ENCODE measurements around the gene LRBA.
A peak's percentile ranks its signal among the peaks of the same experiment; 100 is the strongest.

Gene LRBA

DNA sequence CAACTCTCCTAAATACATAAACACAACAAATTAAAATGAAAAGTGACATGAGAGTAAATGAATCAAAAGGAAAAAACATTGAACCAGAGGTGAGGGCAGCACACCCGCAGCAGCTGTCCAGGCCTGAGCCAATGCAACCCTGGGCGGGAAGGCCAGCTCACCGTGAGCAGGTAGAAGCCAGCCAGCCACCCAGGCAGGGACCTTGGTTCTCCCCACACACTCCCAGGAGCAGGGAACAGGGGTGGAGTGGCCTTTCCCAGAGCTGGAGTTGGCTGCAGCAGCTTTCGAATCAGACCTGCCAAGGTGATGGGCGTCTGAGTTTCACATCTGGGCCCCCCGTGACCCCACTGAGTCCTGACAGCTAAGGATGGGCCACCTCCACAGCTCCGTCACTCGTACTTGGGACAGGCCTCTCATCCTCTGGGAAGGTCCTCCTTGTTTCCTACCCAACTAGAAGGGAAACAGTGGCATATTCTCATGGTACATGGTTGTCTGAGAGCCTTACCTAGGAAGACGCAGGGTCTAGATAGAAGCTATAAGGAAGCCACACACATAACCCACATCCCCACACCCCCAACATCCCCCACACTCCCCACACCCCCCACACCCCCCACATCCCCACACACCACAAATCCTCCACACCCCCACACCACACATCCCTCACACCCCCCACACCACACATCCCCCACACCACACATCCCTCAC is 764.6 kb downstream of the LRBA start:
- no peak overlapping the region for H3K4me3 ChIP-seq (ENCODE audit: low read length)
- DNase-seq (ENCODE audit: low read depth), result no peak
- TF ChIP-seq, protein P1, sequence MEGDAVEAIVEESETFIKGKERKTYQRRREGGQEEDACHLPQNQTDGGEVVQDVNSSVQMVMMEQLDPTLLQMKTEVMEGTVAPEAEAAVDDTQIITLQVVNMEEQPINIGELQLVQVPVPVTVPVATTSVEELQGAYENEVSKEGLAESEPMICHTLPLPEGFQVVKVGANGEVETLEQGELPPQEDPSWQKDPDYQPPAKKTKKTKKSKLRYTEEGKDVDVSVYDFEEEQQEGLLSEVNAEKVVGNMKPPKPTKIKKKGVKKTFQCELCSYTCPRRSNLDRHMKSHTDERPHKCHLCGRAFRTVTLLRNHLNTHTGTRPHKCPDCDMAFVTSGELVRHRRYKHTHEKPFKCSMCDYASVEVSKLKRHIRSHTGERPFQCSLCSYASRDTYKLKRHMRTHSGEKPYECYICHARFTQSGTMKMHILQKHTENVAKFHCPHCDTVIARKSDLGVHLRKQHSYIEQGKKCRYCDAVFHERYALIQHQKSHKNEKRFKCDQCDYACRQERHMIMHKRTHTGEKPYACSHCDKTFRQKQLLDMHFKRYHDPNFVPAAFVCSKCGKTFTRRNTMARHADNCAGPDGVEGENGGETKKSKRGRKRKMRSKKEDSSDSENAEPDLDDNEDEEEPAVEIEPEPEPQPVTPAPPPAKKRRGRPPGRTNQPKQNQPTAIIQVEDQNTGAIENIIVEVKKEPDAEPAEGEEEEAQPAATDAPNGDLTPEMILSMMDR (conservative IDR thresholded peaks at IDR 0.05; ENCODE audit: low read depth, low read length), result no peak

DNA sequence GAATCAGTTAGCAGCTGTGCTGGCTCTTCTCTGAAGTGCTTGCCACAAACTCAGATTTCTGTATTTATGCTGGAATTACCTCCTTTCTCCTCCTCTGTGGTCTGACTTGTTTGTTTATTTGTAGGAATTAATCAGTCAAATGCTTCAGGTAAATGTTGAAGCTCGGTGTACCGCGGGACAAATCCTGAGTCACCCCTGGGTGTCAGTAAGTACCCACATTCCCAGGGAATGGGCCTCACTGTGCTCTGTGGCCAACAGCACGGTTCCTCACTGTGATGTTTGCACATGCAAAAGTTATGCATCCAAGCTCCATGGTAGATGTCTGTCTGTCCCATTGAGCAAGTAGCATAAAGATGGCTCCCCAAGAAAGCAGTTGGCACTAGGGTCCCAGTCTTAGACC is 766.9 kb downstream of the LRBA start:
- DNase-seq (ENCODE audit: low read depth), result no peak
- TF ChIP-seq, protein P1 (conservative IDR thresholded peaks at IDR 0.05; ENCODE audit: low read depth, low read length), result no peak
- no peak overlapping the region for H3K4me3 ChIP-seq (ENCODE audit: low read length)

DNA sequence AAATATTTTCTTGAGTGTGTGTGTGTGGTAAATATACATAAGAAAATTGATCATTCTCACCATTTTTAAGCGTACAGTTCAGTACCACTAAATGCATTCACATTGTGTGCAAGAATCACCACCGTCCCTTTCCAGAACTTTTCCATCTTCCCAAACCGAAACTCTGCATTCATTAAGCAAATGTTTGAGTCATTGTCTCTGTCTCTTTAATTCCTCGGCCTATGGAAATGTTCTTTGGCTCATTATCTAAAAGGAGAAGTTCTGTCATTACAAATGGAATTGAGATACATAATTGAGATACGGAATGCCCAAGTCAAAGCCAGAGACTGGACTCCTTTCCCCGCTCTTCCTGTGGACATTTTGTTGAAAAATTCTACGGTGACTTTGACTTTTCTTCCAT is 767.9 kb downstream of the LRBA start:
- no peak for DNase-seq (ENCODE audit: low read depth)
- H3K4me3 ChIP-seq (ENCODE audit: low read length), result no peak overlapping the region
- TF ChIP-seq, protein P1 (conservative IDR thresholded peaks at IDR 0.05; ENCODE audit: low read depth, low read length), result no peak

DNA sequence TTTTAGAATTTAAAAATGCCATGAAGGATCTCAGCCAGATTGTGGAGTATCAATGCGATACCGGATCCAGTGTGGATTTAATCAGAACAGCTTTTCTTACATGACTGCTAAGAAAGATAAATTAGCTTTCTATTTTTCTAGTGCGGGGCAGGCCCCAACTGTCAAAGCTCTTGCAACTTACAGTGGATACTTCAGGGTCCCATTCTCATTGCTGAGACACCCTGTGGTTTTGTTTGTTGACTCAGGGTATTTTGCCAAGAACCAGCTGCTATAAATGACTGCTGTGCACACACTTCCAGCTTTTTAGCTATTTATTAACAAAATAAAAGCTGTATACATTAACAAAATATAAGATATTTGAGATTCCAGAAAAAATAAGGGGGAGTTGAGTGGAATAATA is 770.5 kb downstream of the LRBA start:
- DNase-seq (ENCODE audit: low read depth), result no peak
- H3K4me3 ChIP-seq (ENCODE audit: low read length), result no peak overlapping the region

DNA sequence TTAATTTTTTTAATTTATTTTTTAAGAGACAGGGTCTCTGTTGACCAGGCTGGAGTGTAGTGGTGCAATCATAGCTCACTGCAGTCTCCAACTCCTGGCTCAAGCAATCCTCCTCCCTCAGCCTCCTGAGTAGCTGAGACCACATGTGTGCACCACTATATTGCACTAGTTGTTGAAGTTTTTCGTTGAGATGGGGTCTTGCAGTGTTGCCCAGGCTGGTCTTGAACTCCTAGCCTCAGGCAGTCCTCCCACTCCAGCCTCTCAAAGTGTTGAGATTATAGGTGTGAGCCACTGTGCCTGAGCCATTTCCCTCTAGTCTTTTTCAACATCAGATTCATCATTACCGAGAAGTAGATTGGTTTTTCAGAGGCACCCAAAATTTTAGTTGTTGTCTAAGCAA is 771.2 kb downstream of the LRBA start:
- TF ChIP-seq, protein P1 (conservative IDR thresholded peaks at IDR 0.05; ENCODE audit: low read depth, low read length), result no peak
- H3K4me3 ChIP-seq (ENCODE audit: low read length), result no peak overlapping the region
- no peak for DNase-seq (ENCODE audit: low read depth)

More for the DNA sequence above, 770.5 kb downstream of the LRBA start:
- TF ChIP-seq, protein P1 (conservative IDR thresholded peaks at IDR 0.05; ENCODE audit: low read depth, low read length), result no peak

DNA sequence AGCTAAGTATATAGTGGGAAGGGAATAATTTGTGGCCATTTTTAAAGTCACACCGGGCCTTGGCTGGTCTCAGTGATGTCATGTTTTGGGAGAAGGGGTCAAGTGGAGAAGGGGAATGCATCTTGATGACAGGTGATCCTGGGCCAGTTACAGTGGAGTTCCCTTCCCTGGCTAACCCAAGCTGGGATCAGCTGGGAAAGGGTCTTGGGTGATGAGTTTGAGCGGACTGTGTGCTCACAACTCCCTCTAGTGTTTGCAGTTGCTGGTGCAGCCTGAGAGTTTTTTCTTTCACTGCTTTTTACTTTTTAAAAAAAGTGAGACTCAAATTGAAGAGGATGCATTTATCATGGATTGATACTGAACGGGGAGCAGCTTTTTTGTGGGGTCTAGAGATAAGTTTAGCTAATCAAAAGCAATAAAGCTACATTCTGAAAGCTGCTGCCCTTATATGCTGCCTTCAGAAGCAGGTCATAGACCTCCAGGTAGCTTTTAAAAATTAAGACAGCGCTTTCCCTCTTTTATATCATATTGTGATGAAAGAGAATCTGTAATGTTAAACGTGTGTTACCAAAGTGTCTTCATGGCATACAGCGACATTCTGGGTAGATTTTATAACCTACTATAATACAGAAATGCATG is 772.1 kb downstream of the LRBA start:
- DNase-seq (ENCODE audit: low read depth), result no peak
- TF ChIP-seq, protein P1 (conservative IDR thresholded peaks at IDR 0.05; ENCODE audit: low read depth, low read length), result peak; percentile 93

DNA sequence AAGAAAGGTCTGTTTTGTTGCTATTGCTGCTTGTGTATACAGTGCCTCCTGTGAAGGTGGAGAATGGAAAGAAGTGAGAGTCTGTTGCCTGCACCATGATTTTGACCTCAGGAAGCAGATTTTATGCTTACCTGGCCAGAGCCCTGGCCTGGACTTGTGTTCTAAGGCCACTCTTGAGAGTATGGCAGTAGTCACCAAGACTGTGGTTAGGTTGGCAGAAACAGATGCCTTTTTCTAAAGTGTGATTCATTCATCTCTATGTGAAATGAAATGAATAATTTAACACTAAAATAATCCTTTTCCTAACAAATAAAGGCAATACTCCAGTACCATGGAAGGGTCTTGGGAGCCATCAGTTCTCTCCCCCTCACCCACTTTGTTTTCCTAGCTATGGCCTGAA is 775.1 kb downstream of the LRBA start:
- TF ChIP-seq, protein P1 (conservative IDR thresholded peaks at IDR 0.05; ENCODE audit: low read depth, low read length), result no peak
- DNase-seq (ENCODE audit: low read depth), result no peak
- H3K4me3 ChIP-seq (ENCODE audit: low read length), result no peak overlapping the region

More for the DNA sequence above, 772.1 kb downstream of the LRBA start:
- no peak overlapping the region for H3K4me3 ChIP-seq (ENCODE audit: low read length)
